ENCODE data around the gene PEX14. TPM values are rescaled to one million over a fixed set of nuclear protein-coding genes. Genes with fewer than 3 reads are reported as not detected.
A peak's percentile ranks its signal among the peaks of the same experiment; 100 is the strongest.

PEX14 gene
- total RNA-seq, 5 donors from 2014 or later (not counting 1 experiment from before 2014, with no cell fraction given), result 22.3 to 24.5 (median 22.7) TPM

GRCh38 chr1:10534519-10534918 is 59.8 kb downstream of the PEX14 start:
- H3K36me3 Mint-ChIP-seq, result peaks cover 28% of the 10 kb centered on the region
- H3K4me3 Mint-ChIP-seq, result no peak overlapping the region
- Histone ChIP-seq H3K4me3 (ENCODE audit: control insufficient read depth in 1 of 2, extremely low read depth in 1 of 2, low read length in 1 of 2) (no peak overlapping the region), H3K9me3 (no peaks in the 10 kb centered on the region), H3K4me1 (ENCODE audit: control insufficient read depth in 1 of 2, extremely low read depth in 1 of 2, insufficient read depth in 2 of 2, low read length in 2 of 2) (no peaks in the 10 kb centered on the region), H3K27ac (ENCODE audit: low read length) (no peak overlapping the region), H3K27me3 (replicated peaks in 1 of 2; ENCODE audit: control insufficient read depth in 2 of 2, extremely low read depth in 1 of 2, insufficient read depth in 2 of 2, low read length in 1 of 2) (no peaks in the 10 kb centered on the region), H3K36me3 (ENCODE audit: control insufficient read depth in 2 of 2, extremely low read depth in 1 of 2, insufficient read depth in 1 of 2, low read length in 1 of 2) (peaks cover 12 to 29% of the 10 kb centered on the region in 2 donors)
- ChIA-PET POLR2A (interaction anchor here in 1 of 2 donors (0.5 kb wide), 1 partner anchor 39 kb away, joined by 3 read pairs; no protein-coding TSS in a partner anchor), CTCF (interaction anchor here in 1 of 2 donors (0.6 kb wide), 1 partner anchor 15 kb away, joined by 4 read pairs; no protein-coding TSS in a partner anchor)
- no peak for ATAC-seq (replicated peaks in 1 of 4)
- H3K4me1 Mint-ChIP-seq, result peaks cover 14 to 32% (median 21%) of the 10 kb centered on the region in 3 donors
- WGBS (ENCODE audit: insufficient coverage), result 98% methylated on average over 6 of the region's 7 CpGs
- H3K27ac Mint-ChIP-seq, result no peak overlapping the region
- no peaks in the 10 kb centered on the region for H3K9me3 Mint-ChIP-seq
- H3K27me3 Mint-ChIP-seq, result no peaks in the 10 kb centered on the region
- DNase-seq, result no peak

- H3K27ac Mint-ChIP-seq, result no peak overlapping the region
- ChIA-PET POLR2A (interaction anchor here in 1 of 2 donors (0.6 kb wide), 2 partner anchors 16 to 40 kb away, joined by 4 read pairs; no protein-coding TSS in a partner anchor), CTCF (no interaction called here)
- no peak overlapping the region for H3K4me3 Mint-ChIP-seq
- H3K27me3 ChIP-seq (replicated peaks in 1 of 2; ENCODE audit: control insufficient read depth in 2 of 2, extremely low read depth in 1 of 2, insufficient read depth in 2 of 2, low read length in 1 of 2), result no peaks in the 10 kb centered on the region
- no peak for DNase-seq
- peaks cover 31% of the 10 kb centered on the region for H3K36me3 Mint-ChIP-seq
- H3K9me3 Mint-ChIP-seq, result no peaks in the 10 kb centered on the region
- no peak for ATAC-seq (replicated peaks in 1 of 4)
- H3K4me1 Mint-ChIP-seq, result peaks cover 12 to 20% (median 15%) of the 10 kb centered on the region in 3 donors
- H3K36me3 ChIP-seq (ENCODE audit: control insufficient read depth in 2 of 2, extremely low read depth in 1 of 2, insufficient read depth in 1 of 2, low read length in 1 of 2), result peaks cover 15 to 39% of the 10 kb centered on the region in 2 donors
- no peaks in the 10 kb centered on the region for H3K9me3 ChIP-seq
- no peaks in the 10 kb centered on the region for H3K27me3 Mint-ChIP-seq
- H3K27ac ChIP-seq (ENCODE audit: low read length), result no peak overlapping the region
- no peak overlapping the region for H3K4me3 ChIP-seq (ENCODE audit: control insufficient read depth in 1 of 2, extremely low read depth in 1 of 2, low read length in 1 of 2)
- H3K4me1 ChIP-seq (ENCODE audit: control insufficient read depth in 1 of 2, extremely low read depth in 1 of 2, insufficient read depth in 2 of 2, low read length in 2 of 2), result no peaks in the 10 kb centered on the region
- 97% methylated on average over 10 of the region's 14 CpGs for WGBS (ENCODE audit: insufficient coverage)
Observed at GRCh38 chr1:10536133-10536770, 61.5 kb downstream of the PEX14 start.

- H3K36me3 Mint-ChIP-seq, result peaks cover 40% of the 10 kb centered on the region
- Histone ChIP-seq H3K9me3 (no peaks in the 10 kb centered on the region), H3K27ac (ENCODE audit: low read length) (no peak overlapping the region), H3K27me3 (replicated peaks in 1 of 2; ENCODE audit: control insufficient read depth in 2 of 2, extremely low read depth in 1 of 2, insufficient read depth in 2 of 2, low read length in 1 of 2) (no peaks in the 10 kb centered on the region), H3K4me3 (ENCODE audit: control insufficient read depth in 1 of 2, extremely low read depth in 1 of 2, low read length in 1 of 2) (no peak overlapping the region), H3K36me3 (ENCODE audit: control insufficient read depth in 2 of 2, extremely low read depth in 1 of 2, insufficient read depth in 1 of 2, low read length in 1 of 2) (peaks cover 18 to 43% of the 10 kb centered on the region in 2 donors), H3K4me1 (ENCODE audit: control insufficient read depth in 1 of 2, extremely low read depth in 1 of 2, insufficient read depth in 2 of 2, low read length in 2 of 2) (no peaks in the 10 kb centered on the region)
- DNase-seq (no peak), ATAC-seq (replicated peaks in 1 of 4) (no peak)
- H3K4me1 Mint-ChIP-seq, result peaks cover 10 to 20% (median 16%) of the 10 kb centered on the region in 3 donors
- no peak overlapping the region for H3K4me3 Mint-ChIP-seq
- WGBS (ENCODE audit: insufficient coverage), result 100% methylated on average over 3 of the region's 15 CpGs
- no peak overlapping the region for H3K27ac Mint-ChIP-seq
- POLR2A ChIA-PET, result interaction anchor here (0.6 to 0.7 kb wide), 2 partner anchors 41 to 99 kb away, joined by 3 to 4 read pairs; no protein-coding TSS in a partner anchor
- CTCF ChIA-PET, result no interaction called here
- H3K9me3 Mint-ChIP-seq, result no peaks in the 10 kb centered on the region
- H3K27me3 Mint-ChIP-seq, result no peaks in the 10 kb centered on the region
Observed at GRCh38 chr1:10537082-10537766, 62.5 kb downstream of the PEX14 start.

GRCh38 chr1:10538646-10539355 is 64.1 kb downstream of the PEX14 start:
- POLR2A ChIA-PET, result no interaction called here
- H3K27ac Mint-ChIP-seq, result no peak overlapping the region
- peaks cover 22 to 28% (median 25%) of the 10 kb centered on the region in 3 donors for H3K4me1 Mint-ChIP-seq
- Histone ChIP-seq H3K27ac (ENCODE audit: low read length) (no peak overlapping the region), H3K9me3 (no peaks in the 10 kb centered on the region), H3K36me3 (ENCODE audit: control insufficient read depth in 2 of 2, extremely low read depth in 1 of 2, insufficient read depth in 1 of 2, low read length in 1 of 2) (peaks cover 18 to 43% of the 10 kb centered on the region in 2 donors), H3K27me3 (replicated peaks in 1 of 2; ENCODE audit: control insufficient read depth in 2 of 2, extremely low read depth in 1 of 2, insufficient read depth in 2 of 2, low read length in 1 of 2) (no peaks in the 10 kb centered on the region), H3K4me3 (ENCODE audit: control insufficient read depth in 1 of 2, extremely low read depth in 1 of 2, low read length in 1 of 2) (no peak overlapping the region), H3K4me1 (ENCODE audit: control insufficient read depth in 1 of 2, extremely low read depth in 1 of 2, insufficient read depth in 2 of 2, low read length in 2 of 2) (peaks cover 0 to 9% of the 10 kb centered on the region in 2 experiments)
- WGBS (ENCODE audit: insufficient coverage), result 84% methylated on average over 11 of the region's 13 CpGs
- no peaks in the 10 kb centered on the region for H3K9me3 Mint-ChIP-seq
- no peaks in the 10 kb centered on the region for H3K27me3 Mint-ChIP-seq
- CTCF ChIA-PET, result no interaction called here
- no peak for ATAC-seq (replicated peaks in 1 of 4)
- H3K36me3 Mint-ChIP-seq, result peaks cover 43% of the 10 kb centered on the region
- peak overlapping the region in 1 of 3 donors; percentile 12 for H3K4me3 Mint-ChIP-seq
- DNase-seq, result no peak

GRCh38 chr1:10539411-10540043 is 64.8 kb downstream of the PEX14 start:
- no peak overlapping the region for H3K27ac ChIP-seq (ENCODE audit: low read length)
- H3K27me3 Mint-ChIP-seq, result no peaks in the 10 kb centered on the region
- WGBS (ENCODE audit: insufficient coverage), result no CpG with 5 or more reads among the region's 4 CpGs
- ATAC-seq (replicated peaks in 1 of 4) (peak in 1 of 4 experiments; percentile 39), DNase-seq (no peak)
- no peaks in the 10 kb centered on the region for H3K27me3 ChIP-seq (replicated peaks in 1 of 2; ENCODE audit: control insufficient read depth in 2 of 2, extremely low read depth in 1 of 2, insufficient read depth in 2 of 2, low read length in 1 of 2)
- H3K4me1 ChIP-seq (ENCODE audit: control insufficient read depth in 1 of 2, extremely low read depth in 1 of 2, insufficient read depth in 2 of 2, low read length in 2 of 2), result peaks cover 4 to 14% of the 10 kb centered on the region in 2 experiments
- H3K9me3 ChIP-seq, result no peaks in the 10 kb centered on the region
- H3K36me3 ChIP-seq (ENCODE audit: control insufficient read depth in 2 of 2, extremely low read depth in 1 of 2, insufficient read depth in 1 of 2, low read length in 1 of 2), result peaks cover 18 to 43% of the 10 kb centered on the region in 2 donors
- peak overlapping the region in 1 of 3 donors; percentile 12 for H3K4me3 Mint-ChIP-seq
- peaks cover 43% of the 10 kb centered on the region for H3K36me3 Mint-ChIP-seq
- H3K27ac Mint-ChIP-seq, result no peak overlapping the region
- ChIA-PET CTCF (no interaction called here), POLR2A (no interaction called here)
- H3K9me3 Mint-ChIP-seq, result no peaks in the 10 kb centered on the region
- no peak overlapping the region for H3K4me3 ChIP-seq (ENCODE audit: control insufficient read depth in 1 of 2, extremely low read depth in 1 of 2, low read length in 1 of 2)
- H3K4me1 Mint-ChIP-seq, result peaks cover 27 to 29% (median 28%) of the 10 kb centered on the region in 3 donors

Measured in T-cell (primary cell).